GM21737 (cell line): ENCODE results near the gene MSRB3.

ENCODE experiments used
- ATAC-seq: cut with Tn5 transposase; IDR thresholded peaks from one replicate; pipeline ENCODE4 v1.9.1; 2021; ENCODE audit warnings: mild to moderate bottlenecking, moderate library complexity; ENCODE audit not compliant: unreplicated experiment

The MSRB3 gene

DNA sequence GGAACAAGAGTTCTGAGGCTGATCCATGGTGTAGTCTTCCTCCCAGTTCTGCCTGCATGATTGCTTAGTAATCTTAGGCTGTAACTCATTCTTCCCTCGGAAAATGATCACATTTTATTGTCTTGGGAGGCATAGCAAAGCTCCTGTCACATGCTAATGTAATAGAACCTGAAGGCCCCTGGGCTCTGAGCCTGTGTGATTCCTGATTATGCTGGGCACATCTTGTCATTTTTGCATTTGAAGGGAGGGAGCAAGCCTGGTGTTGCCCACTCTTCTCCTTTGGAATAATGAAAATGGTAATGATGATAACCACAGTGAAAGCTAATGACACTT, 215.4 kb downstream of the MSRB3 start:
- ATAC-seq = no peak

GRCh38 chr12:65494537-65494936, 216.1 kb downstream of the MSRB3 start:
- no peak for ATAC-seq

- no peak for ATAC-seq
Measured at GRCh38 chr12:65495233-65495632, 216.8 kb downstream of the MSRB3 start.

- ATAC-seq = no peak
Measured at GRCh38 chr12:65496617-65497016, 218.1 kb downstream of the MSRB3 start.

DNA sequence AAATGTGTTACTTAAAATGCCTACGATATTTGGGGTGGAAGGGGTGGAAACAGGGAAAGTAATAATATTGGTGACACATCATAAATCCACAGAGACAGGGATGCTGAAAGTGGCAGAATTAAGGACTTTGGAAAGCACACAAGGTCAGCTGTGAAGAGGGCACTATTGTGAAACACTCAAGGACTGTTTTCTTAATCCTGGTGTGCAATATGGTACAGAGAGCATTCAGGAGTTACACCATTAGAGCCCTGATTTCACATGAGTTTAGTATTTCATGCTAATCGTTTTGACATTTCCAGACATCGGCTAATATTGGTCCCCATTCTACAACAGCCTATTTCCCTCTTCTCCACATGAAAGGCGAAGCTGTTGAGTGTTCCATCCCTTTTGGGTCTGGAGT, 219.2 kb downstream of the MSRB3 start:
- ATAC-seq = no peak

- ATAC-seq = no peak
Measured at GRCh38 chr12:65499167-65499566, 220.7 kb downstream of the MSRB3 start.

DNA sequence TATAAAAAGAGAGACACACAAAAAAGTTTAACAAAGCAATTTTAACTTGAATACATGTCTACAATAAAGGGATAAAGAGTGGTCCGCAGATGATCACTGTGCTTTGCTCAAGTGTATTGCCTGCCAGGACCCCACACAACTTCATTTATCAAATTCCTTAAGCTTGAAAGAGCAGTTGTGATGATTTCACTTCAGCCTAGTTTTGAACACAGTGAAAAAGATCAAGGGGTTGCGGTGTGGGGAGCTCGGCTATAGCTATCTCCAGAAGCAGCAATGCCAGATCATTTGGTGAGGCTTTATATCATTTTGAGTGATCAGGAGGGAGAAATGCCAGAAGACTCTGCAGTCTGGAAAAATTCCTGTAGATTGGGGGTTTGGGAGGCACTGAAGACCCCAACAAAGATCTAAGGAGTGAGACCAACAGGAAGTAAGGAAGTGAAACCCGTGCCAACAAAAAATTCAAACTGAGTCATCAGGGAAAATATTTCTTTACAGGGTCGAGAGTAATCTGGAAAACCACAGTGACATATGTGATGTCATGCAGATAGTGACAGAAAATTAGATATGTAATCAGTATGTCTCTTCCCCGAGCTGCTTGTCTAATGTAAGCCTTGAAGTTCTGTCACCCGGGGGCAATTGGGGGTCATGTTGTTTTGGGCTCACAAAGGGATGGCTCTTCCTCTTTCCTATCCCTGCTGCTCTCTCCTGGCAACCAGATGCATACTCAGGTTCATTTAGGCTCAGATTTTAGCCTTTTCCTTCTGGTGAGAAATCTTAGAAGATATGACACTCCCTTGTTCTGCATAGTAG, 221.8 kb downstream of the MSRB3 start:
- ATAC-seq = no peak

DNA sequence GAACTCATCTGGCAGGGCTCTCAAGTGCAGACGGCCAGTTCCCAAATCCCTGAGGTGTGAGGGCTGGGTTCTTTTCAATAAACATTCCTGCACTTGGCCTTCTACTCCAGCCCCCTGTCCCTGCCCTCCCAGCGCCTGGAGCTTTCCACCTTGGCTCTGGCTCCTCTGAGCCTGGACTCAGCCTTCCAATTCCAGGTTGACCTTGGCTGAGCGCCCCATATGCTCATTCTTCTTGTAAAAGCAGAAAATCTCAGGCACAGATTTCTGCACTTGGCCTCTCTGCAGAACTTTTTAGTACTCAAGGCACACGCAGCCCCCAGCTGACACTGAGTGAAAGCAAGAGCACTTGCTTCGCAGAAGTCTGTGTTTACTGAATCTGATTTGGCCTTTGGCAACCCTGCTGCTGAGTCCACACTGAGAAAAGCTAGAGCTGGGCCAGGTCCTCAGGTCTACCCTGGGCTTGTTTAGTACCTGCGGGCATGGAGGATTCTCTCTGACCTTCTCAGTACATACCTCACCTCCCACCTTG, 222.7 kb downstream of the MSRB3 start:
- no peak for ATAC-seq

- no peak for ATAC-seq
Measured at GRCh38 chr12:65501935-65502334, 223.5 kb downstream of the MSRB3 start.

GRCh38 chr12:65504417-65504816, 225.9 kb downstream of the MSRB3 start:
- ATAC-seq = no peak

DNA sequence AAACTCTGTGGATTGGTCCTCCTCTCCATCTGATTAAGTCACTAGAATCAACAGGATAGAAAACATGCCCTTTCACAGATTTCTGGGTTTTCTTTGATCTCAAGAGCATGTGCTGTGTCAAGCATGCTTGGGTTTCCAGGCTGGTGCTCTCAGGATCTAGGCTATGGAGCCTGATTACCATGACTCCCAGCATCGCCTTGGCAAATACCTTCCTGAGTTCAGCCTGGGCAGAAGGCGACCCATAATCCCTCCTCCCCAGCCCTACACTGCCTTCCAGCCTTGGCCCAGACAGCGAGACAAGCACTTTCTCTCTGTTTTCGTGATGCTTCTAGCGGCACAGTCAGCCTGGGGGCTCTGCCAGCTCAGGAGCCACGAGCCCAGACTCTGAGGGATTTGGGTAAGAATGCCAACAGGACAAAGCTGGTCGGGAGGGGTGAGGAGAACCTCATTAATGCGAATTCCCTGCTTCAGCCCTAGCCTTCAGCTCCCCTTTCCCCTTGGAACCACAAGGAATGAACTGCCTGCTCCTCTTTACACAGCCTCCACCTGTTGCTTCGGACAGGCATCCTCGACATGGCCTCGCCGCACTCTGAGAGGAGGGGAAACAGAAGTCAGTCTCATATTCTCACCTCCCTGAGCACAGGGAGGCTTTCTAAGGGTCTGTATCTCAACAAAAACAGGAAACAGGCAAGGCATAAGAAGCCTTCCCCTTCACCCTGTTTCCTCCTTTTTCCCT, 227.1 kb downstream of the MSRB3 start:
- no peak for ATAC-seq

DNA sequence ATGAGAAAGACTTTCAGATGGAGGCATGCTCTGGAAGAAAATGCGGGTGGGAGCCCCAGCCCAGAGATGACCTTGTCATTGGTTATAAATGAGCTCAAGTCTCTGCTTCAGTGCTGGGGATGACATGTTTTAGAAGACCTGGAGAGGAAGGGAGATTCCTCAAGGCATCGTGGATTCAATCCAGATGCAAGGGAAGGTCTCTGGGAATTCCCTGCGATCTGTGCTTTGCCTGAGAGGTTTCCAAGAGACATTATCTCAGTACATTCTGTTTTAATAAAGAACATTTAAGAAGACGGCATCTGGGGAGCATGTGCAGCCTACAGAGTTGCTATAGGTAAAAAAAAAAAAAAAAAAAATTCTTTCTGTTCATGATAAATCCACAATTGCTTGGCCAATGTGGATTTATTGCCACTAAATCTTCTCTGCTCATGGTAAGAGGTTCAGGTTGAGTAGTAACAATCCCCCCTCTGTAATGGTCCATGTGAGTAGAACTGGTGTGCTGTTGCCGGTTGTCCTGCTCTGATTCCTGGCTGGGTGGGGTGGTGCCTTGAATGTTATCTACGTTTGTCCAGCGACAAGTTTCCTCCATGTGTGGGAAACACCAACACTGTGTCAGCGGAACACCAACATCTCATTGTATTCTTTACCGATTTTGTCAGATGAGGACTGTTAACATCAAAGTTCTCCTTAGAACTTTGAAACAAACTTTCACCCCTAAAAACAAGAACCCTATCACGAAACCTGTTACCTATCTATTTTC, 230.0 kb downstream of the MSRB3 start:
- ATAC-seq = no peak

- no peak for ATAC-seq
Measured at GRCh38 chr12:65510007-65510406, 231.5 kb downstream of the MSRB3 start.

GRCh38 chr12:65510584-65511050, 232.1 kb downstream of the MSRB3 start:
- ATAC-seq = no peak

DNA sequence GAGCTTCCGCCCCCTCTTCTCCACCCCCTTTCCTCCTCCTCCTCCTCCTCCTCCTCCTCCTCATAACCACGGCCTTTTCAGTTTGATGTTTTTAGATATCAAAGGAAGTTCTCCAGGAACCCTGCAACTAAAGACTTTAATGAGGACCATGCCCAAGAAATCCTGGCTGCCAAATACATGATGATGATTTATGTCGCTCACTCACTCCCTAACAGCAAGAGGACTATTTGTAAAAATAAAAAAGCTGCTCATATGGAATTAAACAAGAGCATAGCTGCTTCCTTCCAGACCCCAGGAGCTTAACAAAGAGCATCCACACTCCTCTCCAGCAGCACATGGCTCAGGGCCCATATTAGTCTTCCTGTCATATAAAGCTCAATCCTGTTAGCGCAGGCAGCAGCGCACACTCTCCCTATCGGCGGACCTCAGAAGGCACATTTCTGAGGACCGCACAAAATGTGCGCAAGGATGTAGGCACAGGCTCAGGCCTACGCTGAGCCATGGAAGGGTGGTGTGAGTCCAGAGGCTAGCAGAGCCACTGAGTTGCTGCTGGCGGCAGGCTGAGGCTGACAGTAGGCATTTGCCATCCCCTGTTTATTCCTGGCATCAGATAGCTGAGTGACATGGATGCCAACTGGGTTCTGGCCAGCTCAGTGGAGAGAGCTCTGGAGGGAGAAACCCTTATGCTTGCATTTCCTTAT, 232.8 kb downstream of the MSRB3 start:
- no peak for ATAC-seq

- no peak for ATAC-seq
Measured at GRCh38 chr12:65511912-65512311, 233.4 kb downstream of the MSRB3 start.
